IMR-90 (cell line): ENCODE results near the gene KXD1. TPM values are rescaled to one million over a fixed set of nuclear protein-coding genes. Genes with fewer than 3 reads are reported as not detected.

Source experiments
- CHD1 ChIP-seq: IDR thresholded peaks from 2 replicates; pipeline ENCODE4 v1.6.1; 2012; ENCODE audit warnings: low read depth, low read length, improper control_type of control experiment
- polyA plus RNA-seq, 3 experiments: library from polyadenylated mRNA; depleted of rRNA; stranded (reverse); fragments of >200 nt; gene quantifications; 2 replicates each; pipeline ENCODE4 v1.2.3, GENCODE V29; 2012; ENCODE audit warnings: low replicate concordance in 1 of 3
- total RNA-seq: library from RNA; depleted of rRNA; stranded (reverse); fragments of >200 nt; gene quantifications from 2 replicates; pipeline ENCODE4 v1.2.3, GENCODE V29; 2012
- TF ChIP-seq, protein P1 (sequence below): fragments of 150-350 bp; IDR thresholded peaks from 2 replicates; pipeline ENCODE4 v1.6.1; 2016; ENCODE audit warnings: low read depth, mild to moderate bottlenecking, low read length, moderate library complexity, borderline replicate concordance

KXD1 gene
- total and polyA plus RNA-seq, 2 of the 4 experiments (the other 2 are of a cell fraction), result 66.7 to 196 TPM

DNA sequence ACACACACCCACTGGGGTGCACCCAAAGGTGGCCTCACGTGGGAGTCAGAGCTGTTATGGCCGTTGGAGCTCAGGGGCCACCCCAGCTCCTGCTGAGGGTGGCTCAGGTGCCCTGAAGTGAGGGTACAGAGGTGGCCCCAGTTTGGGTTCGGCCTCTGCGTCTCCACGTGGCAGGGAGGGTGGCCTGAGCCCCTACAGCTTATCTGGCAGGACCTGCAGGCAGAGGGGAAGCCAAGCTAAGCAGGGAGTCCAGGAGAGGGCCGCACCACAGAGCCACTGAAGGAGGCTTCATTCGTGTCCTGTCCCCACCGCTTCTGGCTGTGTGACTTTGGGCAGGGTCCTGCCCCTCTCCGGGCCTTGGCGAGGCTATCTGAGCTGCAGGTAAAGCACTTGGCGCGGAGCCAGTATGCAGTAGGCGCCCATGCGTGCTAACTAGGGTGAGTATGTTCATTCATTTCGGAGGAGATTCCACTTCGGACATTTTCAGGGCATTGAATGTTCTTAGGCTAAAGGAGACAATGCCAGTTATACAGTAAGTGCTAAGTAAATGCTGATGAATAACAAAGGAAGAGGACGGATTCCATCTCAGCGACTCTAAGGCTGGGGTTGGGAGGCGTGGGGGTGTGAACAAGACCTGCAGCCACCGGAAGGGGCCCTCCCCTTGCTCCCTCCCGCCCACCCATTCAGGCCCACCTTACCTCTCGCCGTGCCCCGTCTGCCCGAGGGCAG is 35.9 kb downstream of the KXD1 start (continued):
- TF ChIP-seq, protein P1, sequence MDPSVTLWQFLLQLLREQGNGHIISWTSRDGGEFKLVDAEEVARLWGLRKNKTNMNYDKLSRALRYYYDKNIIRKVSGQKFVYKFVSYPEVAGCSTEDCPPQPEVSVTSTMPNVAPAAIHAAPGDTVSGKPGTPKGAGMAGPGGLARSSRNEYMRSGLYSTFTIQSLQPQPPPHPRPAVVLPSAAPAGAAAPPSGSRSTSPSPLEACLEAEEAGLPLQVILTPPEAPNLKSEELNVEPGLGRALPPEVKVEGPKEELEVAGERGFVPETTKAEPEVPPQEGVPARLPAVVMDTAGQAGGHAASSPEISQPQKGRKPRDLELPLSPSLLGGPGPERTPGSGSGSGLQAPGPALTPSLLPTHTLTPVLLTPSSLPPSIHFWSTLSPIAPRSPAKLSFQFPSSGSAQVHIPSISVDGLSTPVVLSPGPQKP, result no peak
- no peak for TF ChIP-seq CHD1
